ENCODE measurements around the gene XIRP2.

Gene XIRP2

DNA sequence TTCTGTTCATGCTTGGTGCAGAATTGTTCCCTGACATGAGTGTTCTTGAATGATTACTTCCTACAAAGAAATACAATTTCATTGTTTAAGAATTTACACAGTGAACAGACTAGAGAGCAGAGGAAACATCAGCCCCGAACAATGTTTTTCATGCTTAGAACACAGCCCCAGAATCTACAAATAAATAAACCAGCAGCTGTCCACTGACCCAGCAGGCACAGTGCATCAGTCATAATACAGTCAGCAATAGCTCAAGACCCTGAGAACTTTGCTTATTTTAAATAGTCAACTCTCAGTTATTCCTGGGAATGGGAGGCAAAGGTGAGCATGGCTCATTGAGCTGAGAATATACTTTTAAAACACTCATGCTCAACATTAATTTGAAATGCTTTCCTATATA, 38.4 kb downstream of the XIRP2 start:
- H3K27ac ChIP-seq, result no peak overlapping the region
- TF ChIP-seq, protein P1, sequence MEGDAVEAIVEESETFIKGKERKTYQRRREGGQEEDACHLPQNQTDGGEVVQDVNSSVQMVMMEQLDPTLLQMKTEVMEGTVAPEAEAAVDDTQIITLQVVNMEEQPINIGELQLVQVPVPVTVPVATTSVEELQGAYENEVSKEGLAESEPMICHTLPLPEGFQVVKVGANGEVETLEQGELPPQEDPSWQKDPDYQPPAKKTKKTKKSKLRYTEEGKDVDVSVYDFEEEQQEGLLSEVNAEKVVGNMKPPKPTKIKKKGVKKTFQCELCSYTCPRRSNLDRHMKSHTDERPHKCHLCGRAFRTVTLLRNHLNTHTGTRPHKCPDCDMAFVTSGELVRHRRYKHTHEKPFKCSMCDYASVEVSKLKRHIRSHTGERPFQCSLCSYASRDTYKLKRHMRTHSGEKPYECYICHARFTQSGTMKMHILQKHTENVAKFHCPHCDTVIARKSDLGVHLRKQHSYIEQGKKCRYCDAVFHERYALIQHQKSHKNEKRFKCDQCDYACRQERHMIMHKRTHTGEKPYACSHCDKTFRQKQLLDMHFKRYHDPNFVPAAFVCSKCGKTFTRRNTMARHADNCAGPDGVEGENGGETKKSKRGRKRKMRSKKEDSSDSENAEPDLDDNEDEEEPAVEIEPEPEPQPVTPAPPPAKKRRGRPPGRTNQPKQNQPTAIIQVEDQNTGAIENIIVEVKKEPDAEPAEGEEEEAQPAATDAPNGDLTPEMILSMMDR (IDR thresholded peaks at IDR 0.05), result no peak
- TF ChIP-seq ZFX (IDR thresholded peaks at IDR 0.05; ENCODE audit: borderline replicate concordance), result no peak

DNA sequence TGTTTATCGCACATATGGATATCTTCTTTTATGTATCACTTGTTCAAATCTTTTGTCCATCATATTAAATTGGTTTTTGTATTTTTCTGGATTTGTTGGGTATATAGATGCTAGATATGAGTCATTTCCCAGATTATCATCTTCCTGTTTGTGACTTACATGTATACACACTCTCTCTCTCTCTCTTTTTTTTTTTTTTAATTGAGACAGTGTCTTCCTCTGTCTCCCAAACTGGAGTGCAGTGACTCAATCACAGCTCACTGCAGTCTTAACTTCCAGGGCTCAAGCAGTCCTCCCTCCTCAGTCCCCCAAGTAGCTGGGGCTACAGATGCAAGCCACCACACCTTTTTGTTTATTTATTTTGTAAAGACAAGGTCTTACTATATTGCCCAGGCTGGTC, 43.8 kb downstream of the XIRP2 start:
- TF ChIP-seq ZFX (IDR thresholded peaks at IDR 0.05; ENCODE audit: borderline replicate concordance), result no peak
- TF ChIP-seq, protein P1 (IDR thresholded peaks at IDR 0.05), result no peak
- H3K27ac ChIP-seq, result no peak overlapping the region

DNA sequence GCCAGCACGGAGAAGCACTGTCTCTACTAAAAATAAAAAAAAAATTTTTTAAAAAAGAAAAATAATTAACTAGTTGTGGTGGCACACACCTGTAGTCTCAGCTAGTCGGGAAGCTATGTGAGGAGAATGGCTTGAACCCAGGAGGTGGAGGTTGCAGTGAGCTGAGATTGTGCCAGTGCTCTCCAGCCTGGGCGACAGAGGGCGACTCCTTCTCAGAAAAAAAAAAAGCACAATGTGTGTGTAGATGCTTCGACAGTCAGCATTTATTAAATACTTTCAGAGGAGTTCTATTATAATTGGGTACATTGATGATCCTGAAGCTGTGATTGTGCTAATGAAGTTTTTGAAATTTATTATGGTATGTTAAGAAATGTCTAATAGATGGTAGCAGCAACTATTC, 46.5 kb downstream of the XIRP2 start:
- TF ChIP-seq, protein P1 (IDR thresholded peaks at IDR 0.05), result no peak
- no peak for TF ChIP-seq ZFX (IDR thresholded peaks at IDR 0.05; ENCODE audit: borderline replicate concordance)
- no peak overlapping the region for H3K27ac ChIP-seq

DNA sequence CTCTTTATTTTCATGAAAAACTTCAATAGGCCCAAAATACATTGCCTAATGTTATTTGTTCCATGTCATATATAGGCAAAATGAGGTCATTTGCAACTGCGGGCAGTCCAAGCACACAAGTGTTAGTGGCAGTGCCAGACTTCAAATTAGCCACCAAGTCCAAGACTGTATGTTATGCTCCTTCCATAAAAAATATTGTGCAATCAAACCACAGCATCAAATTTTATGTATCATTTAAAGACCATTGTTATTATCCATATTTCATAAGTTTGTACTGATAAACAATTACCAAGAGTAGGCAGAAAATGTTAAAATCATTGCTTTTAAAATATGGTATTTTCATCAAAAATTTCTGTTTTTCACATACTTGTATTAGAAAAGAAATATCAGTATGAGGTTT, 54.1 kb downstream of the XIRP2 start:
- TF ChIP-seq ZFX (IDR thresholded peaks at IDR 0.05; ENCODE audit: borderline replicate concordance), result no peak
- TF ChIP-seq, protein P1 (IDR thresholded peaks at IDR 0.05), result no peak
- no peak overlapping the region for H3K27ac ChIP-seq

DNA sequence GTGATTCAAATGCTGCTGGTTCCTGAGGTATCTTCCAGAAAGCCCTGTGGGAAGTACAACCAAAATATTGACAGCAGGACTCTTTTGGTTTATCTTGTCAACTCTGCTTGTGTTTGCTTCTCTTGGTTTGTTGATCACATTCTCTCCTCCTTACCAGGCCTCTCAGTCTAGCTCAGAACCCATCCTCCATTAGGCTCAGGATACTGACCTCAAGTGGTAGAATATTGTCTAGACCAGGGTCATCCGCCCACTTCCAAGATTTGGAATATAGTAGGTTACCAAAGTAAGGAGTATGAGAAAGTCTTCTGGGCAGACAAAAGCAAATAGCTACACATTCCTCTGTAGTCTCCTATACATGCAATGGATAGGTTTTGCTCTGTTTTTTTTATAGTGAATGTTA, 56.6 kb downstream of the XIRP2 start:
- H3K27ac ChIP-seq, result no peak overlapping the region
- TF ChIP-seq, protein P1 (IDR thresholded peaks at IDR 0.05), result no peak
- no peak for TF ChIP-seq ZFX (IDR thresholded peaks at IDR 0.05; ENCODE audit: borderline replicate concordance)

DNA sequence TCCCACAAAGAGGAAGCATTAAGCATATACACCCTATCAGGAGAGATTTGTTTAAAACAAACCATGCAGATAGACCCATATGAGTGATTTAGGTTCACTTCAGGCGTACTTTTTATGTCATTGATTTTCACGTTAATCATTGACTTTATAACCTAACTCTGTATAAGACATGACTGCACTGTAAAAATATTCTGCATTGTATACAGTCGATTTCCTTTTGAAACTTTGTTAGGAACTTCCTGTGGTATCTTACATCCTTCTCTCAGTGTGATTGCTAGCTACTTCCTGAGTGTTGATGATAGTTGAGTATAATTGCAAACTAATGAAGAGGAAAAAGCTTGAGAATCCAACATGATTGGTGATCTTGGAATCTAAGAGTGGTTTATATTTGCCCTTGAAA, 69.4 kb downstream of the XIRP2 start:
- no peak for TF ChIP-seq ZFX (IDR thresholded peaks at IDR 0.05; ENCODE audit: borderline replicate concordance)
- TF ChIP-seq, protein P1 (IDR thresholded peaks at IDR 0.05), result no peak
- H3K27ac ChIP-seq, result no peak overlapping the region

DNA sequence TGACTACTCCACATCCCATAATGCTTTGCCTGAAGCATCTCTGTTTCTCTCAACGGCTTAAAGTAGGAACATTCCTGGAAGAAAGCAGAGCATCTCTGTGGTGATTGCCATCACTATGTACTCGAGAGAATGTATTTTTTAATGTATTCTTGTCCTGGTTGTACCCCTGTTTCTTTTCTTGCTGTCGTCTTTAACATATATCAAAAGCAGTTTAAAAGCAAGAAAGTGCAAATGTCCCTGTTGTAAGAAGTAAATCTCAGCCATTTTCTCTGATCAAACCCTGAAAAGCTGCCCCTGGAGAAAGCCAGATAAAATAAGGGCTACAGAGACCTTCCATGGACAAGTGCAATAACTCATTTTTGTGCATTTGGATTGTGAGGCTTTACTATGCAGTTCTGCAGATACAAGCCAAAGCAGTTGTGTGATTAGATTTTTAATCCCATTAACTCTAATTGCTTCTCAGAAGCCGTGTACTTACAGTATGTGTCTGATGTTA, 70.8 kb downstream of the XIRP2 start:
- no peak for TF ChIP-seq ZFX (IDR thresholded peaks at IDR 0.05; ENCODE audit: borderline replicate concordance)
- TF ChIP-seq, protein P1 (IDR thresholded peaks at IDR 0.05), result no peak
- H3K27ac ChIP-seq, result no peak overlapping the region
